Suppressor macrophage (primary cell): ENCODE results near the gene FBXW5.

Experiments
- DNase-seq, 4 experiments: peaks; one replicate each; pipeline ENCODE4 v3.0.0-alpha.2; 2020 to 2022

FBXW5 gene

GRCh38 chr9:136977649-136978072 lies 33.1 kb upstream of the FBXW5 start:
- no peak for DNase-seq

GRCh38 chr9:136977223-136977622 lies 32.7 kb upstream of the FBXW5 start, which contains the start of gene PTGDS:
Gene PTGDS (plus strand): TSS chr9:136977504. CDS start chr9:136977579, 75 bp downstream.
- DNase-seq = peak in 2 of 4 experiments; percentile 18 to 45

- peak in 2 of 4 experiments; percentile 33 to 59 for DNase-seq
These were observed 31.1 kb upstream of the FBXW5 start for GRCh38 chr9:136975644-136976043.

- DNase-seq = no peak
These were observed 30.4 kb upstream of the FBXW5 start for GRCh38 chr9:136974817-136975535.

- no peak for DNase-seq
These were observed 29.4 kb upstream of the FBXW5 start for GRCh38 chr9:136973618-136974617.

GRCh38 chr9:136972743-136973142 lies 28.2 kb upstream of the FBXW5 start:
- no peak for DNase-seq

- DNase-seq = no peak
These were observed 27.8 kb upstream of the FBXW5 start for GRCh38 chr9:136972335-136972734.

GRCh38 chr9:136971746-136972145 lies 27.2 kb upstream of the FBXW5 start:
- no peak for DNase-seq

GRCh38 chr9:136970361-136970760 lies 25.8 kb upstream of the FBXW5 start:
- DNase-seq = no peak

GRCh38 chr9:136969774-136970173 lies 25.2 kb upstream of the FBXW5 start:
- no peak for DNase-seq

GRCh38 chr9:136969150-136969549 lies 24.6 kb upstream of the FBXW5 start:
- DNase-seq = no peak

GRCh38 chr9:136968333-136969127 lies 24.0 kb upstream of the FBXW5 start:
- no peak for DNase-seq

GRCh38 chr9:136965771-136966484 lies 21.4 kb upstream of the FBXW5 start:
- peak; percentile 55 to 75 (median 64) for DNase-seq

- no peak for DNase-seq
These were observed 20.4 kb upstream of the FBXW5 start for GRCh38 chr9:136964833-136965422.

- DNase-seq = no peak
These were observed 19.7 kb upstream of the FBXW5 start for GRCh38 chr9:136964171-136964689.

GRCh38 chr9:136963751-136964150 lies 19.2 kb upstream of the FBXW5 start:
- DNase-seq = no peak

GRCh38 chr9:136963341-136963740 lies 18.8 kb upstream of the FBXW5 start:
- DNase-seq = no peak

GRCh38 chr9:136962701-136963248 lies 18.2 kb upstream of the FBXW5 start:
- DNase-seq = no peak

- DNase-seq = no peak
These were observed 17.6 kb upstream of the FBXW5 start for GRCh38 chr9:136962163-136962562.

GRCh38 chr9:136961279-136962065 lies 16.9 kb upstream of the FBXW5 start:
- no peak for DNase-seq
